Gastrocnemius medialis (tissue), 4 donors: ENCODE measurements around the gene CARNS1. TPM values are rescaled to one million over a fixed set of nuclear protein-coding genes. Genes with fewer than 3 reads are reported as not detected.

ENCODE experiments used
- ATAC-seq, 2 donors: fragments of 150-250 bp; one replicate each; pipeline ENCODE4 v1.9.1; 2016
- DNase-seq, 2 donors: peaks; one replicate each; pipeline ENCODE4 v3.0.0-alpha.2; 2019
- H3K27ac ChIP-seq, 4 donors: fragments of 200-600 bp; sonication (generic); 1 replicate in 1 of 4; 2 replicates in 3 of 4; pipeline ENCODE4 v1.5.1; 2016 to 2018; ENCODE audit warnings: mild to moderate bottlenecking in 2 of 4, moderate library complexity in 1 of 4
- H3K27me3 ChIP-seq, 3 donors: fragments of 200-600 bp; sonication (generic) in 2 of 3; 1 replicate in 1 of 3; 2 replicates in 2 of 3; pipeline versions ENCODE4 v1.5.1 to v1.6.0; 2016 to 2019; ENCODE audit warnings: mild to moderate bottlenecking in 1 of 3, moderate library complexity in 1 of 3
- H3K36me3 ChIP-seq, 2 donors: fragments of 200-600 bp; sonication (generic) in 1 of 2; one replicate each; pipeline ENCODE4 v1.5.1; 2017 to 2018
- H3K4me1 ChIP-seq, 2 donors: fragments of 200-600 bp; sonication (generic) in 1 of 2; one replicate each; pipeline ENCODE4 v1.5.1; 2016 to 2017; ENCODE audit warnings: mild to moderate bottlenecking in 2 of 2
- H3K4me3 ChIP-seq, 4 donors: fragments of 200-600 bp; sonication (generic) in 3 of 4; 1 replicate in 1 of 4; 2 replicates in 3 of 4; pipeline ENCODE4 v1.5.1; 2016 to 2019; ENCODE audit warnings: mild to moderate bottlenecking in 2 of 4
- H3K9me3 ChIP-seq, 3 donors: fragments of 200-600 bp; sonication (generic) in 2 of 3; 1 replicate in 1 of 3; 2 replicates in 2 of 3; pipeline ENCODE4 v1.5.1; 2016 to 2019
- CTCF ChIP-seq, 5 experiments: fragments of 450-650 bp in 3 of 5; fragments of 200-600 bp in 2 of 5; sonication (generic) in 2 of 5; IDR thresholded peaks in 4 of 5; conservative IDR thresholded peaks in 1 of 5; 1 replicate in 4 of 5; 2 replicates in 1 of 5; pipeline ENCODE4 v1.5.1; 2016 to 2019; ENCODE audit warnings: antibody characterized with exemption in 5 of 5, mild to moderate bottlenecking in 3 of 5, moderate library complexity in 3 of 5
- POLR2A ChIP-seq, 2 donors: fragments of 450-650 bp; IDR thresholded peaks; one replicate each; pipeline ENCODE4 v1.6.1; 2017; ENCODE audit warnings: antibody characterized with exemption in 2 of 2, mild to moderate bottlenecking in 2 of 2, moderate library complexity in 2 of 2
- in situ Hi-C, 4 donors: fragments of 200-750 bp; cut with MboI; loops; one replicate each; pipeline versions ENCODE4 v1.15.0 to v1.8.0; 2017; ENCODE audit warnings: low sequenced_read_pairs in 4 of 4
- intact Hi-C: fragments of 100-400 bp; cut with DNase I; formaldehyde crosslinking; loops from one replicate; pipeline ENCODE4 v1.15.1; 2023; ENCODE audit warnings: low total_unique reads
- total RNA-seq, 4 donors: library from RNA; depleted of rRNA; stranded (reverse); fragments of >200 nt; gene quantifications; one replicate each; pipeline versions ENCODE4 v1.1.0 to v1.2.3, GENCODE V29; 2016

CARNS1 gene
- total RNA-seq, 4 donors from 2014 or later, result 2.5 to 11.0 (median 4.9) TPM

- intact Hi-C loops, result no loop called here
- no peak for DNase-seq
Observed at GRCh38 chr11:67451658-67451976, 36.1 kb downstream of the CARNS1 start.

GRCh38 chr11:67452141-67452952 lies 36.9 kb downstream of the CARNS1 start, which contains the start of gene GPR152:
Gene GPR152, minus strand, starts transcription at chr11:67452729. Its CDS starts 5 bp downstream, at chr11:67452724.
- peak; percentile 27 to 55 for ATAC-seq
- peak in 1 of 2 donors; percentile 52 for DNase-seq
- intact Hi-C loops (no loop called here), in situ Hi-C loops (no loop called here)
- H3K27ac ChIP-seq, result peak within 1 kb of the TSS; percentile 19 to 63 (median 52)
- H3K9me3 ChIP-seq, result no peaks in the 10 kb centered on the region
- TF ChIP-seq CTCF (IDR thresholded peaks at IDR 0.05 in 4 of 5, conservative IDR thresholded peaks at IDR 0.05 in 1 of 5) (no peak), POLR2A (IDR thresholded peaks at IDR 0.05) (no peak)
- H3K4me3 ChIP-seq, result peak within 1 kb of the TSS; percentile 19 to 39 (median 30)
- H3K27me3 ChIP-seq, result no peaks in the 10 kb centered on the region
- peaks cover 0 to 12% of the 10 kb centered on the region in 2 donors for H3K4me1 ChIP-seq
- H3K36me3 ChIP-seq, result no peaks in the 10 kb centered on the region

More at GRCh38 chr11:67451658-67451976, 36.1 kb downstream of the CARNS1 start:
- no peaks in the 10 kb centered on the region for H3K36me3 ChIP-seq
- H3K27me3 ChIP-seq, result no peaks in the 10 kb centered on the region
- H3K9me3 ChIP-seq, result no peaks in the 10 kb centered on the region
- in situ Hi-C loops, result no loop called here
- peak overlapping the region in 1 of 4 donors; percentile 23 for H3K4me3 ChIP-seq
- peak overlapping the region; percentile 19 to 63 (median 52) for H3K27ac ChIP-seq
- TF ChIP-seq CTCF (IDR thresholded peaks at IDR 0.05 in 4 of 5, conservative IDR thresholded peaks at IDR 0.05 in 1 of 5) (no peak), POLR2A (IDR thresholded peaks at IDR 0.05) (no peak)
- peaks cover 0 to 12% of the 10 kb centered on the region in 2 donors for H3K4me1 ChIP-seq
- ATAC-seq, result no peak

- H3K27ac ChIP-seq, result no peak overlapping the region
- in situ Hi-C loops, result no loop called here
- TF ChIP-seq POLR2A (IDR thresholded peaks at IDR 0.05) (no peak), CTCF (IDR thresholded peaks at IDR 0.05 in 4 of 5, conservative IDR thresholded peaks at IDR 0.05 in 1 of 5) (no peak)
- H3K36me3 ChIP-seq, result no peaks in the 10 kb centered on the region
- H3K9me3 ChIP-seq, result no peaks in the 10 kb centered on the region
- H3K4me3 ChIP-seq, result no peak overlapping the region
- peaks cover 0 to 12% of the 10 kb centered on the region in 2 donors for H3K4me1 ChIP-seq
- no peaks in the 10 kb centered on the region for H3K27me3 ChIP-seq
- intact Hi-C loops, result no loop called here
- ATAC-seq (no peak), DNase-seq (no peak)
Observed at GRCh38 chr11:67453816-67454732, 38.6 kb downstream of the CARNS1 start.

- Histone ChIP-seq H3K36me3 (no peaks in the 10 kb centered on the region), H3K27ac (no peak within 1 kb of the TSS), H3K4me3 (no peak within 1 kb of the TSS), H3K27me3 (no peaks in the 10 kb centered on the region), H3K4me1 (peaks cover 0 to 12% of the 10 kb centered on the region in 2 donors), H3K9me3 (no peaks in the 10 kb centered on the region)
- intact Hi-C loops, result no loop called here
- no peak for ATAC-seq
- no peak for TF ChIP-seq CTCF (IDR thresholded peaks at IDR 0.05 in 4 of 5, conservative IDR thresholded peaks at IDR 0.05 in 1 of 5)
- in situ Hi-C loops, result no loop called here
- no peak for DNase-seq
Observed at GRCh38 chr11:67455054-67455453, 39.6 kb downstream of the CARNS1 start, which contains the start of gene CABP4. Gene CABP4, plus strand, starts transcription at chr11:67455354. Its CDS starts 70 bp downstream, at chr11:67455424.
